HepG2 (cell line): Measurements from ENCODE around the gene COMMD2. TPM values are rescaled to one million over a fixed set of nuclear protein-coding genes. Genes with fewer than 3 reads are reported as not detected.

Experiments
- ARNT ChIP-seq: fragments of 450-650 bp; IDR thresholded peaks from 2 replicates; pipeline ENCODE4 v1.6.1; 2017
- GABPB1 ChIP-seq: IDR thresholded peaks from 2 replicates; pipeline ENCODE4 v1.6.1; 2016; ENCODE audit warnings: mild to moderate bottlenecking, missing genetic modification reagents, moderate library complexity, missing compliant biosample characterization
- HMGXB4 ChIP-seq, 2 experiments: sonication (generic) in 1 of 2; formaldehyde crosslinking in 1 of 2; IDR thresholded peaks; 2 replicates each; pipeline versions ENCODE4 v1.4.0 to v1.6.1; 2018 to 2020; ENCODE audit warnings: missing genetic modification reagents in 2 of 2, borderline replicate concordance in 1 of 2, low read depth in 1 of 2, mild to moderate bottlenecking in 1 of 2, missing biosample characterization in 1 of 2
- HNF4G ChIP-seq, 2 experiments: sonication (generic) in 1 of 2; formaldehyde crosslinking in 1 of 2; IDR thresholded peaks; 2 replicates each; pipeline versions ENCODE4 v1.4.0 to v1.6.1; 2011 to 2020; ENCODE audit warnings: borderline replicate concordance in 2 of 2, low read depth in 2 of 2, mild to moderate bottlenecking in 2 of 2, low read length in 1 of 2, missing genetic modification reagents in 1 of 2, moderate library complexity in 1 of 2
- HNRNPK ChIP-seq: fragments of 200-400 bp; formaldehyde crosslinking; IDR thresholded peaks from 2 replicates; pipeline ENCODE4 v1.6.1; 2018; ENCODE audit warnings: low read length, low read depth, moderate library complexity, mild to moderate bottlenecking; ENCODE audit not compliant: poor library complexity, severe bottlenecking
- MED13 ChIP-seq: sonication (generic); formaldehyde crosslinking; IDR thresholded peaks from 2 replicates; pipeline ENCODE4 v1.5.0; 2020; ENCODE audit warnings: missing genetic modification reagents
- MIXL1 ChIP-seq: IDR thresholded peaks from 2 replicates; pipeline ENCODE4 v1.6.1; 2016
- SIX1 ChIP-seq: sonication (generic); formaldehyde crosslinking; IDR thresholded peaks from 2 replicates; pipeline ENCODE4 v1.4.0; 2020; ENCODE audit warnings: missing genetic modification reagents, borderline replicate concordance
- ZBTB39 ChIP-seq: sonication (generic); formaldehyde crosslinking; IDR thresholded peaks from 2 replicates; pipeline ENCODE4 v1.5.0; 2020; ENCODE audit warnings: missing genetic modification reagents
- ZNF136 ChIP-seq: sonication (generic); formaldehyde crosslinking; IDR thresholded peaks from 2 replicates; pipeline ENCODE4 v1.8.1; 2022; ENCODE audit warnings: low read depth, mild to moderate bottlenecking, moderate library complexity, missing genetic modification reagents
- ZNF205 ChIP-seq: IDR thresholded peaks from 2 replicates; pipeline ENCODE4 v1.6.1; 2018; ENCODE audit warnings: missing biosample characterization, missing genetic modification reagents
- ZNF263 ChIP-seq: sonication (generic); formaldehyde crosslinking; IDR thresholded peaks from 2 replicates; pipeline ENCODE4 v1.4.0; 2020; ENCODE audit warnings: missing genetic modification reagents
- ZNF281 ChIP-seq: sonication (generic); formaldehyde crosslinking; IDR thresholded peaks from 2 replicates; pipeline ENCODE4 v1.4.0; 2020; ENCODE audit warnings: missing genetic modification reagents, borderline replicate concordance
- ZNF3 ChIP-seq: IDR thresholded peaks from 2 replicates; pipeline ENCODE4 v1.7.0; 2017; ENCODE audit warnings: inconsistent platforms
- ZNF34 ChIP-seq: sonication (generic); formaldehyde crosslinking; IDR thresholded peaks from 2 replicates; pipeline ENCODE4 v1.4.0; 2020; ENCODE audit warnings: mild to moderate bottlenecking, missing genetic modification reagents, borderline replicate concordance
- ZNF496 ChIP-seq: sonication (generic); formaldehyde crosslinking; IDR thresholded peaks from 2 replicates; pipeline ENCODE4 v1.8.1; 2023; ENCODE audit warnings: mild to moderate bottlenecking, moderate library complexity, missing genetic modification reagents; ENCODE audit not compliant: insufficient replicate concordance
- ZNF563 ChIP-seq: sonication (generic); formaldehyde crosslinking; IDR thresholded peaks from 2 replicates; pipeline ENCODE4 v1.8.0; 2022; ENCODE audit warnings: mild to moderate bottlenecking, moderate library complexity, missing genetic modification reagents
- ZNF577 ChIP-seq: sonication (generic); formaldehyde crosslinking; IDR thresholded peaks from 2 replicates; pipeline ENCODE4 v1.4.0; 2020; ENCODE audit warnings: mild to moderate bottlenecking, low read depth, missing genetic modification reagents, borderline replicate concordance
- ZNF605 ChIP-seq: sonication (generic); formaldehyde crosslinking; IDR thresholded peaks from 2 replicates; pipeline ENCODE4 v1.8.0; 2022; ENCODE audit warnings: mild to moderate bottlenecking, missing genetic modification reagents
- ZNF720 ChIP-seq: sonication (generic); formaldehyde crosslinking; IDR thresholded peaks from 2 replicates; pipeline ENCODE4 v1.4.0; 2020; ENCODE audit warnings: missing genetic modification reagents
- ZNF850 ChIP-seq: sonication (generic); formaldehyde crosslinking; conservative IDR thresholded peaks from 2 replicates; pipeline ENCODE4 v1.9.0; 2021; ENCODE audit warnings: mild to moderate bottlenecking, missing genetic modification reagents
- ZSCAN21 ChIP-seq: sonication (generic); formaldehyde crosslinking; IDR thresholded peaks from 2 replicates; pipeline ENCODE4 v1.8.0; 2022; ENCODE audit warnings: mild to moderate bottlenecking, missing genetic modification reagents, moderate library complexity, borderline replicate concordance
- polyA plus RNA-seq, 8 experiments: library from polyadenylated mRNA; depleted of rRNA in 3 of 8; stranded (reverse) in 7 of 8; unstranded in 1 of 8; fragments of >200 nt; fragmentation: Illumina TruSeq in 4 of 8; extraction: Trizol in 4 of 8; gene quantifications; 2 replicates each; pipeline versions ENCODE4 v1.2.1 to v1.2.3, GENCODE V29; 2011 to 2016; ENCODE audit warnings: low read depth in 4 of 8, missing spikeins in 1 of 8, mixed read lengths in 1 of 8; ENCODE audit not compliant: insufficient read depth in 1 of 8
- total RNA-seq, 5 experiments: library from RNA; depleted of rRNA; stranded (reverse); fragments of >200 nt; fragmentation: Illumina TruSeq; extraction: Trizol; gene quantifications; 2 replicates each; pipeline ENCODE4 v1.2.3, GENCODE V29; 2016; ENCODE audit warnings: low read depth in 1 of 5

Gene COMMD2
- total and polyA plus RNA-seq, 2 of the 13 experiments (the other 11 are each of a cell fraction or from before 2014, with no cell fraction given), result 33.0 to 57.6 TPM

- no peak for TF ChIP-seq SIX1 (CRISPR knock-in tag)
- TF ChIP-seq ZNF577 (CRISPR knock-in tag), result no peak
- TF ChIP-seq ZNF263 (CRISPR knock-in tag), result peak; percentile 48; the same call in 1 of the 2 replicates
- TF ChIP-seq MIXL1 (CRISPR knock-in tag), result no peak
- 0 out of 2 replicates have a peak, but pooled peaks have one; percentile 32 for TF ChIP-seq ZNF136 (CRISPR knock-in tag)
- no peak for TF ChIP-seq ARNT
- no peak for TF ChIP-seq MED13 (CRISPR knock-in tag)
- no peak; a peak in 2 of 4 replicates for TF ChIP-seq HMGXB4 (CRISPR knock-in tag; IDR thresholded peaks at IDR 0.05; ENCODE audit: borderline replicate concordance in 1 of 2, low read depth in 1 of 2)
- no peak for TF ChIP-seq ZBTB39
- TF ChIP-seq ZNF281 (CRISPR knock-in tag), result no peak
- TF ChIP-seq HNRNPK, result no peak
- peak; percentile 71 for TF ChIP-seq HNF4G (IDR thresholded peaks at IDR 0.05; ENCODE audit: borderline replicate concordance, low read depth, low read length)
- 0 out of 2 replicates have a peak, but pooled peaks have one; percentile 36 for TF ChIP-seq HNF4G (CRISPR knock-in tag; IDR thresholded peaks at IDR 0.05; ENCODE audit: borderline replicate concordance, low read depth)
- TF ChIP-seq ZNF205 (CRISPR knock-in tag), result peak; percentile 36; the same call in 1 of the 2 replicates
- no peak for TF ChIP-seq ZNF34 (CRISPR knock-in tag)
- TF ChIP-seq ZSCAN21 (CRISPR knock-in tag), result no peak
- no peak for TF ChIP-seq ZNF605 (CRISPR knock-in tag)
- TF ChIP-seq ZNF850 (CRISPR knock-in tag), result no peak
- TF ChIP-seq ZNF496, result no peak
- no peak; the same call in 1 of the 2 replicates for TF ChIP-seq ZNF563 (CRISPR knock-in tag)
- TF ChIP-seq ZNF3, result no peak
- TF ChIP-seq GABPB1 (CRISPR knock-in tag), result peak; percentile 32; the same call in 1 of the 2 replicates
- no peak for TF ChIP-seq ZNF720 (CRISPR knock-in tag)
Observed at GRCh38 chr3:149713730-149714654, 38.3 kb downstream of the COMMD2 start (continued).
